ENCODE results near the gene PTX4.
"Not testable (repeated sequence)": the region's sequence is repeated elsewhere in the genome, so short reads cannot be mapped to it uniquely, and the experiment has no call there.

Gene PTX4

DNA sequence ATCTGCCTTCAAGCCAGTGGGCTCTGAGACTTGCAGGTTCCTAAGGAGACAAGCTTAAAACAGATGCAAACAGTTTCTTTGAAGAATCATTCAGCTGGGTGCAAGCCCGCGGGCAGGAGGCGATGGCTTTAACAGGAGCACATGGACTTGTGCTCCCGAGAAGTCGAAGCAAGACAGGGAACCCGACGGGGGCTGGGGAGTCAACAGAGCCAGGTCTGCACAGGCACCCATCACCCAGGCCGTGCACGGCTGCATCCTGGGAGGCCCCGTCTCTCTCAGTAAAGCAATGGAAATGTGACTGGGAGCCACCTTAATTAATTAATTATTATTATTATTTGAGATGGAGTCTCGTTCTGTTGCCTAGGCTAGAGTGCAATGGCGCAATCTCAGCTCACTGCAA lies 333 bp upstream of the PTX4 start:
- DNase-seq (ENCODE audit: low read depth): no peak
- no peak overlapping the region for H3K4me3 ChIP-seq (ENCODE audit: low read length)
- TF ChIP-seq CTCF (IDR thresholded peaks at IDR 0.05; ENCODE audit: insufficient read depth, low read depth, low read length, missing control alignments): no peak

DNA sequence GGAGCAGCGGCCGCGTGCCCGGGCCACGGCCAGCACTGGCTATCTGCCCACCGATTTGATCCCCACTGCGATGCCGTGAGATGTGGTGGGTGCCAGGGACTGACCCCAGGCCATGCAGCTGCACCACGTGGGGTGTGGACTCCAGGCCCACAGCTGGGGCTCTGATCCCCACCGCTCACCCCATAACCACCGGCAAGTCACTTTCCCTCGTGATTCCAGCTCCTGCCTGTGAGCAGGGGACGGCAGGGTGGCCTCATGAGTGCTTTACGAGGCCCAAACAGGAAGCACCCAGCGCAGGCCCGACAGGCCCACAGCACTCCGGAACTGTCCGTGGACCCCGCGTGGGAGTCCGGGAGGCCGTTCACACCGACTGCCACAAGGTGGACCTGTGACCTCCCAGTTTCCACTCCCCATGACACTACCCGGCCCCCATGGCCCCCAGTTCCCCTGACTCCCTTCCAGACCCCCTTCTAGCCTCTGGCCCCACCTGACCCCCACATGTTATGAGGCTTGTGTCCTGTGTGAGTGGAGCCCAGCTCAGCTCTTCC lies 616 bp downstream of the PTX4 start:
- no peak for TF ChIP-seq CTCF (IDR thresholded peaks at IDR 0.05; ENCODE audit: insufficient read depth, low read depth, low read length, missing control alignments)
- DNase-seq (ENCODE audit: low read depth): no peak
- H3K4me3 ChIP-seq (ENCODE audit: low read length): no peak overlapping the region

DNA sequence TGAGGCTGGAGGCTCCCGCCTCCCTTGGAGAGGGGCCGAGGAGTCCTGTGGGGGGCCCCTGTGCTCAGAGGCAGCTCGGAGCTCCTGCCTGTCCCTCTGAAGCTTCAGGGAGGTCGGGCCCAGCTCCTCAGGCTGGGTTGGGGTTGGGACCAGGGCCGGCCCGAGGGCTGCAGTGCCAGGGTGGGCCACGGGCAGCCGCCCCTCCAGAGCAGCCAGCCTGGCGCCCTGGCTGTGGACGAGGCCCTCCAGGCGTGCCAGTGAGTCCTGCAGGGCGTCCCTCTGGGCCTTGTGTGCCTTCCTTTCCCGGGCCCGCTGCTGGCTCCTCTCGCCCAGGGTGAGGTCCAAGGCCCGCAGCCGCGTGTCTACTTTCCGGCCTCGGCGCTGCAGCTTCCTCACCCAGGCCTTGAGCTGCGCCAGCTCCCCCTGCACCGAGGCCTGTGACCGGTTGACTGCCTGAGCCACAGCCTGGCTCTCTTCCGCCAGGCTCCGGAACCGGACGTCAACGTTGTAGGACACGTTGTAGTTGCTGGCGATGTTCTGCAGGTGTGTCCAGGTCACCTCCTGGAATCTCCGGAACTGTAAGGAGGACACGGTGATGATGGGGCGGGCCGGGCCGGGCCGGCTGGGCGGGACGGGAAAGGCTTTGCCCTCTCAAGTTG lies 1.2 kb downstream of the PTX4 start:
- TF ChIP-seq CTCF (IDR thresholded peaks at IDR 0.05; ENCODE audit: insufficient read depth, low read depth, low read length, missing control alignments): no peak
- H3K4me3 ChIP-seq (ENCODE audit: low read length): no peak overlapping the region
- no peak for DNase-seq (ENCODE audit: low read depth)

- TF ChIP-seq CTCF (IDR thresholded peaks at IDR 0.05; ENCODE audit: insufficient read depth, low read depth, low read length, missing control alignments): no peak
- H3K4me3 ChIP-seq (ENCODE audit: low read length): no peak overlapping the region
- DNase-seq (ENCODE audit: low read depth): no peak
Observed at GRCh38 chr16:1486551-1487390, 2.0 kb downstream of the PTX4 start.

DNA sequence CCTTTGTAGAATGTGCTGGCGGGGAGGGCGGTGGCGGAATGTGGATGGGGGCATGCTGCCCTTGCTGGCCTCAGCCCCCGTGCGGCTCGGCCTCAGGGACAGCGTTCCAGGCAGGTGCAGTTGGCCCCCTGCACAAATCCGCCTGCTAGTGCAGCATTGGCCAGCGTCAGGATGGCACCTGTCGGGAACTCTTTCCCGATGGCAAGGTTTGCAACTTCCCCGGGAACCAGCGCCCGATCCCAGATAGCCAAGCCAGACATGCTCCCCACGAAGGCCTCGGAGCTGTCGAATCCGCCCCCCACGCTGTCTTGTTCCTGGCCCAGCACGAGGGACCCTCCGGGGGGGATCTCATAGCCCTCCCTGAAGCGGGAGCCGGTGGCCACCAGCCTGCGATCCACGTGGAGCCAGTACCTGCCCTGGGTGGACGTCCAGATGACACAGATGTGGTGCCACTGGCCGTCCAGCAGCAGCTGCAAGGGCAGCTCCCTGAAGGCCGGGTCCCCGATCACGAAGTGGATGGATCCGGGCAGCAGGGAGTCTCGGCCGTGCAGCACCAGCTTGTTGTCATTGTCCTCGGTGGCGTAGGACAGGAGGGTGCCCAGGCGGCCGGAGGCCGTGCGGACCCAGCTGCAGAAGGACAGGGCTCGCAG lies 2.8 kb downstream of the PTX4 start:
- no peak for TF ChIP-seq CTCF (IDR thresholded peaks at IDR 0.05; ENCODE audit: insufficient read depth, low read depth, low read length, missing control alignments)
- no peak overlapping the region for H3K4me3 ChIP-seq (ENCODE audit: low read length)
- no peak for DNase-seq (ENCODE audit: low read depth)

GRCh38 chr16:1481906-1482835 lies 6.6 kb downstream of the PTX4 start:
- no peak overlapping the region for H3K4me3 ChIP-seq (ENCODE audit: low read length)
- DNase-seq (ENCODE audit: low read depth): no peak
- TF ChIP-seq CTCF (IDR thresholded peaks at IDR 0.05; ENCODE audit: insufficient read depth, low read depth, low read length, missing control alignments): no peak

- not testable (repeated sequence) for DNase-seq (ENCODE audit: low read depth); H3K4me3 ChIP-seq (ENCODE audit: low read length)
Observed at GRCh38 chr16:1478937-1479336, 9.8 kb downstream of the PTX4 start.
